GM23338 (cell line): ENCODE data around the gene CCNF. TPM values are rescaled to one million over a fixed set of nuclear protein-coding genes. Genes with fewer than 3 reads are reported as not detected.

Source experiments
- ATAC-seq: fragments of 200-7000 bp; cut with Tn5 transposase; 3 replicates; pipeline ENCODE4 v1.9.1; 2020
- DNase-seq: peaks from one replicate; pipeline ENCODE4 v3.0.0-alpha.2; 2015; ENCODE audit warnings: low spot score
- H2AFZ ChIP-seq: fragments of 200-600 bp; sonication (generic); 2 replicates; pipeline ENCODE4 v1.8.0; 2016; ENCODE audit warnings: antibody characterized with exemption, mild to moderate bottlenecking, moderate library complexity
- H3F3A ChIP-seq: fragments of 200-600 bp; sonication (generic); replicated peaks from 2 replicates; pipeline ENCODE4 v1.8.0; 2017; ENCODE audit warnings: antibody characterized with exemption, mixed run types, low read depth
- H3K27ac ChIP-seq: fragments of 200-600 bp; sonication (generic); 2 replicates; pipeline ENCODE4 v1.6.1; 2016; ENCODE audit warnings: low read depth
- H3K27me3 ChIP-seq: fragments of 200-600 bp; sonication (generic); 2 replicates; pipeline ENCODE4 v1.8.0; 2016; ENCODE audit warnings: mild to moderate bottlenecking, mixed run types, moderate library complexity; ENCODE audit not compliant: insufficient read depth
- H3K36me3 ChIP-seq: fragments of 200-600 bp; sonication (generic); 2 replicates; pipeline ENCODE4 v1.8.0; 2016; ENCODE audit warnings: mild to moderate bottlenecking; ENCODE audit not compliant: insufficient read depth
- H3K4me1 ChIP-seq: fragments of 200-600 bp; sonication (generic); 2 replicates; pipeline ENCODE4 v1.8.0; 2016; ENCODE audit warnings: mild to moderate bottlenecking, moderate library complexity; ENCODE audit not compliant: insufficient read depth
- H3K4me2 ChIP-seq: fragments of 200-600 bp; sonication (generic); 2 replicates; pipeline ENCODE4 v1.7.1; 2017; ENCODE audit warnings: mixed run types
- H3K4me3 ChIP-seq: fragments of 200-600 bp; sonication (generic); 2 replicates; pipeline ENCODE4 v1.6.1; 2016; ENCODE audit warnings: mixed run types
- H3K79me2 ChIP-seq: fragments of 200-600 bp; sonication (generic); replicated peaks from 2 replicates; pipeline ENCODE4 v1.8.0; 2017; ENCODE audit warnings: mild to moderate bottlenecking; ENCODE audit not compliant: insufficient read depth
- H3K9me2 ChIP-seq: fragments of 200-600 bp; sonication (generic); 2 replicates; pipeline ENCODE4 v1.8.0; 2017; ENCODE audit not compliant: insufficient read depth
- H4K20me1 ChIP-seq: fragments of 200-600 bp; sonication (generic); replicated peaks from 2 replicates; pipeline ENCODE4 v1.8.0; 2017; ENCODE audit warnings: mild to moderate bottlenecking; ENCODE audit not compliant: insufficient read depth
- H3K27ac Mint-ChIP-seq: 2 replicates; pipeline ENCODE4 v1.8.0; 2020; ENCODE audit warnings: inconsistent platforms, mild to moderate bottlenecking, moderate library complexity, mixed read lengths
- H3K27me3 Mint-ChIP-seq: 3 replicates; pipeline ENCODE4 v1.8.0; 2022; ENCODE audit warnings: low read depth, mild to moderate bottlenecking, moderate library complexity, mixed read lengths, inconsistent platforms; ENCODE audit not compliant: insufficient read depth, poor library complexity
- H3K36me3 Mint-ChIP-seq: 3 replicates; pipeline ENCODE4 v1.8.0; 2021; ENCODE audit warnings: low read depth, mild to moderate bottlenecking, inconsistent platforms, moderate library complexity, mixed read lengths
- H3K4me1 Mint-ChIP-seq: 3 replicates; pipeline ENCODE4 v1.8.0; 2020; ENCODE audit warnings: mild to moderate bottlenecking, inconsistent platforms, mixed read lengths
- H3K4me3 Mint-ChIP-seq: 3 replicates; pipeline ENCODE4 v1.8.0; 2021; ENCODE audit warnings: moderate library complexity, mild to moderate bottlenecking, inconsistent platforms, mixed read lengths
- H3K9me3 Mint-ChIP-seq: 3 replicates; pipeline ENCODE4 v1.8.0; 2020; ENCODE audit warnings: moderate library complexity, mild to moderate bottlenecking, inconsistent platforms, mixed read lengths
- CREB1 ChIP-seq: fragments of 250-450 bp; sonication (Bioruptor Pico); IDR thresholded peaks from 2 replicates; pipeline ENCODE4 v1.5.0; 2020; ENCODE audit warnings: low read depth, mild to moderate bottlenecking, moderate library complexity
- CTCF ChIP-seq, 2 experiments: fragments of 200-600 bp in 1 of 2; sonication (generic) in 1 of 2; conservative IDR thresholded peaks; 2 replicates each; pipeline versions ENCODE4 v1.5.1 to v1.6.1; 2016 to 2017; ENCODE audit warnings: antibody characterized with exemption in 2 of 2, low read depth in 2 of 2, mild to moderate bottlenecking in 2 of 2, moderate library complexity in 1 of 2
- ETS1 ChIP-seq: IDR thresholded peaks from 2 replicates; pipeline ENCODE4 v1.6.1; 2016; ENCODE audit warnings: antibody characterized with exemption
- EZH2 ChIP-seq: fragments of 200-600 bp; sonication (generic); IDR thresholded peaks from one replicate; pipeline ENCODE4 v1.8.0; 2017; ENCODE audit warnings: antibody characterized with exemption, mild to moderate bottlenecking, low read depth; ENCODE audit not compliant: unreplicated experiment
- EZH2phosphoT487 ChIP-seq: fragments of 200-600 bp; sonication (generic); IDR thresholded peaks from one replicate; pipeline ENCODE4 v1.8.1; 2018; ENCODE audit warnings: antibody characterized with exemption; ENCODE audit not compliant: unreplicated experiment
- JUNB ChIP-seq: IDR thresholded peaks from one replicate; pipeline ENCODE4 v1.6.1; 2016; ENCODE audit warnings: antibody characterized with exemption; ENCODE audit not compliant: unreplicated experiment
- NANOG ChIP-seq: IDR thresholded peaks from 2 replicates; pipeline ENCODE4 v1.6.1; 2016; ENCODE audit warnings: antibody characterized with exemption, borderline replicate concordance
- POLR2AphosphoS5 ChIP-seq: IDR thresholded peaks from 2 replicates; pipeline ENCODE4 v1.6.1; 2016; ENCODE audit warnings: antibody characterized with exemption, low read depth
- REST ChIP-seq: IDR thresholded peaks from one replicate; pipeline ENCODE4 v1.6.1; 2018; ENCODE audit warnings: antibody characterized with exemption; ENCODE audit not compliant: unreplicated experiment
- STAT1 ChIP-seq: IDR thresholded peaks from one replicate; pipeline ENCODE4 v1.6.1; 2016; ENCODE audit warnings: antibody characterized with exemption; ENCODE audit not compliant: unreplicated experiment
- ZNF114 ChIP-seq: fragments of 250-450 bp; sonication (Bioruptor Pico); IDR thresholded peaks from 2 replicates; pipeline ENCODE4 v1.5.0; 2020; ENCODE audit warnings: mild to moderate bottlenecking, moderate library complexity
- ZNF331 ChIP-seq: fragments of 250-450 bp; sonication (Bioruptor Pico); IDR thresholded peaks from 2 replicates; pipeline ENCODE4 v1.5.0; 2020; ENCODE audit warnings: low read depth, mild to moderate bottlenecking, moderate library complexity
- polyA plus RNA-seq: library from polyadenylated mRNA; unstranded; fragments of >200 nt; fragmentation: Nextera tagmentation; extraction: Ambion mirVana; gene quantifications from 2 replicates; pipeline ENCODE4 v1.2.1, GENCODE V29; 2016
- total RNA-seq: library from RNA; depleted of rRNA; stranded (reverse); fragments of >200 nt; shearing (Covaris generic); gene quantifications from 2 replicates; pipeline ENCODE4 v1.2.3, GENCODE V29; 2014

The CCNF gene
- total and polyA plus RNA-seq, 2 experiments from 2014 or later: 21.2 to 54.2 TPM

- no peak for ATAC-seq
- Mint-ChIP-seq H3K9me3 (no peaks in the 10 kb centered on the region), H3K4me3 (no peak overlapping the region), H3K27me3 (peaks cover 9% of the 10 kb centered on the region), H3K27ac (no peak overlapping the region), H3K4me1 (peaks cover 9% of the 10 kb centered on the region), H3K36me3 (no peaks in the 10 kb centered on the region)
- no peaks in the 10 kb centered on the region for H3K79me2 ChIP-seq
- no peak overlapping the region for H3K4me2 ChIP-seq
- peaks cover 4% of the 10 kb centered on the region; the same call in 1 of the 2 replicates for H3F3A ChIP-seq
- no peaks in the 10 kb centered on the region for H3K27me3 ChIP-seq
- H3K4me1 ChIP-seq: peaks cover 7% of the 10 kb centered on the region; the same call in 1 of the 2 replicates
- H3K9me2 ChIP-seq: no peaks in the 10 kb centered on the region
- no peak overlapping the region for H3K27ac ChIP-seq
- no peak overlapping the region for H2AFZ ChIP-seq
- TF ChIP-seq CREB1 (CRISPR knock-in tag): no peak
- TF ChIP-seq ETS1: no peak
- TF ChIP-seq POLR2AphosphoS5: no peak
- no peak for TF ChIP-seq ZNF114
- TF ChIP-seq REST: no peak
- TF ChIP-seq EZH2: no peak
- no peak for TF ChIP-seq STAT1
- no peak for TF ChIP-seq ZNF331 (CRISPR knock-in tag)
- TF ChIP-seq NANOG: no peak
- no peak for TF ChIP-seq EZH2phosphoT487
- H3K4me3 ChIP-seq: no peak overlapping the region
- H3K36me3 ChIP-seq: no peaks in the 10 kb centered on the region
- no peak for DNase-seq
- no peaks in the 10 kb centered on the region for H4K20me1 ChIP-seq
Observed at GRCh38 chr16:2505695-2506094, 76.4 kb downstream of the CCNF start.

GRCh38 chr16:2507052-2507659, 77.9 kb downstream of the CCNF start:
- ATAC-seq (peak; percentile 57), DNase-seq (peak; percentile 48)
- Histone ChIP-seq H3K36me3 (no peaks in the 10 kb centered on the region), H3K9me2 (no peaks in the 10 kb centered on the region), H3K27me3 (no peaks in the 10 kb centered on the region), H3K4me3 (no peak overlapping the region), H3F3A (peaks cover 5% of the 10 kb centered on the region; the same call in 1 of the 2 replicates), H4K20me1 (no peaks in the 10 kb centered on the region), H2AFZ (no peak overlapping the region), H3K27ac (no peak overlapping the region), H3K4me1 (peaks cover 10% of the 10 kb centered on the region; the same call in 1 of the 2 replicates), H3K4me2 (no peak overlapping the region), H3K79me2 (no peaks in the 10 kb centered on the region)
- Mint-ChIP-seq H3K4me3 (no peak overlapping the region), H3K9me3 (no peaks in the 10 kb centered on the region; the same call in 2 of the 3 replicates), H3K36me3 (no peaks in the 10 kb centered on the region), H3K27me3 (peaks cover 19% of the 10 kb centered on the region), H3K4me1 (peaks cover 15% of the 10 kb centered on the region), H3K27ac (peak overlapping the region; percentile 62; the same call in 1 of the 2 replicates)
- TF ChIP-seq ZNF331 (CRISPR knock-in tag) (no peak), EZH2 (no peak), ETS1 (no peak), JUNB (no peak), POLR2AphosphoS5 (no peak), STAT1 (no peak), REST (no peak), ZNF114 (no peak), CREB1 (CRISPR knock-in tag) (no peak), CTCF (conservative IDR thresholded peaks at IDR 0.05; ENCODE audit: low read depth in 2 of 2) (no peak), EZH2phosphoT487 (no peak)
